ENCODE measurements around the gene AKAP14. TPM values are rescaled to one million over a fixed set of nuclear protein-coding genes. Genes with fewer than 3 reads are reported as not detected.

Gene AKAP14
- total RNA-seq, result not detected in 2 replicates
- long read RNA-seq, result 0 reads

DNA sequence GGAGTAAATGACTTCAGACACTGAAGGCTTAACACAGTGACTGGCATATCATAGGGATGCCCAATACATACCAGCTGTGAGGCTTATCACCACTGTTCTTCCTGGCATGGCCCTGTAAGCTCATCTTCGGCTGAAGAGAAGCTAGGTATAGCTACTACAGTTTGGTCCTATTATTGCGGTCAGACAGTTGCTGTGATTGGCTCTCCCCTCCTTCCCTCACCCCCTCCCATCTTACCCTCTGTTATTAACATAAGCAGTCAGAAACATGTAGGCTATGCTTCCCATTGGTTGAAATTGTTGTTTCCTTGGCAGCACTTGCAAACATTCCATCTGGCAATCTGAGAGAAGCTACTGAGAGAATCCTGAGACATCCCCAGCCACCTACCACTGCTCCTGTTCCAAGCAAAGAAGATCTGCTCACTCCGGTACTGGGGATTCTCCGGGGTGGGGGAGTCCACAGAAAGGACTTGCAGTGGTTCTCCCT lies at the start of gene AKAP14:
AKAP14 (plus strand) TSS at position 51 of the 484 bp plus-strand sequence. CDS start 7,331 bp downstream, outside the sequence.
- no peak within 1 kb of the TSS for H3K27ac Mint-ChIP-seq (ENCODE audit: unreplicated experiment)
- no peaks in the 10 kb centered on the region for H3K9me3 Mint-ChIP-seq (ENCODE audit: unreplicated experiment)
- DNase-seq (ENCODE audit: extremely low spot score, unreplicated experiment), result no peak
- TF ChIP-seq CTCF (IDR thresholded peaks at IDR 0.05), result no peak
- no peak within 1 kb of the TSS for H3K4me3 Mint-ChIP-seq (ENCODE audit: unreplicated experiment)
- no peaks in the 10 kb centered on the region for H3K4me1 Mint-ChIP-seq (ENCODE audit: unreplicated experiment)
- H3K36me3 Mint-ChIP-seq (ENCODE audit: unreplicated experiment), result no peaks in the 10 kb centered on the region
- no peaks in the 10 kb centered on the region for H3K27me3 Mint-ChIP-seq (ENCODE audit: unreplicated experiment)

GRCh38 chrX:119852382-119853353 lies 43.0 kb upstream of the AKAP14 start, which contains the start of gene UPF3B:
Gene UPF3B (minus strand): TSS chrX:119852963. CDS start chrX:119852928, 35 bp downstream.
- Mint-ChIP-seq H3K4me1 (ENCODE audit: unreplicated experiment) (peaks cover 12% of the 10 kb centered on the region), H3K9me3 (ENCODE audit: unreplicated experiment) (peaks cover 10% of the 10 kb centered on the region), H3K27me3 (ENCODE audit: unreplicated experiment) (no peaks in the 10 kb centered on the region), H3K27ac (ENCODE audit: unreplicated experiment) (peak within 1 kb of the TSS; percentile 99), H3K36me3 (ENCODE audit: unreplicated experiment) (peaks cover 4% of the 10 kb centered on the region), H3K4me3 (ENCODE audit: unreplicated experiment) (peak within 1 kb of the TSS; percentile 98)
- DNase-seq (ENCODE audit: extremely low spot score, unreplicated experiment), result peak; percentile 98
- TF ChIP-seq CTCF (IDR thresholded peaks at IDR 0.05), result no peak

DNA sequence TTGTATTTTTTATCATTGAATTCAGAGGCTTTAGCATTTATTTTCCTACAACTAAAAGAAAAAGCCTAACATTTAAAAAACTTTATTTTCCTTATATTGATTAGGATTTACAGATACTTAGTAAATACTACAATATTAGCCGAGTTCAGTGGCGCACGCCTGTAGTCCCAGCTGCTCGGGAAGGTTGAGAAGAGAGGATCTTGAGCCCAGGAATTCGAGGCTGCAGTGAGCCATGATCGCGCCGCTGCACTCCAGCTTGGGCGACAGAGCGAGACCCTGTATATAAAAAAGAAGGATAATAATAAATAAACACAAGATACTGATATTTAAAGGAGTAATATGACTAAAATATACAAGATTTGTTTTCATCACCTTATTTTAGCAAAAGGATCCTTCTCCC lies 42.2 kb upstream of the AKAP14 start:
- peaks cover 9% of the 10 kb centered on the region for H3K9me3 Mint-ChIP-seq (ENCODE audit: unreplicated experiment)
- no peak for TF ChIP-seq CTCF (IDR thresholded peaks at IDR 0.05)
- no peaks in the 10 kb centered on the region for H3K27me3 Mint-ChIP-seq (ENCODE audit: unreplicated experiment)
- peaks cover 4% of the 10 kb centered on the region for H3K36me3 Mint-ChIP-seq (ENCODE audit: unreplicated experiment)
- H3K4me3 Mint-ChIP-seq (ENCODE audit: unreplicated experiment), result peak overlapping the region; percentile 98
- peaks cover 12% of the 10 kb centered on the region for H3K4me1 Mint-ChIP-seq (ENCODE audit: unreplicated experiment)
- H3K27ac Mint-ChIP-seq (ENCODE audit: unreplicated experiment), result peak overlapping the region; percentile 99
- DNase-seq (ENCODE audit: extremely low spot score, unreplicated experiment), result no peak

DNA sequence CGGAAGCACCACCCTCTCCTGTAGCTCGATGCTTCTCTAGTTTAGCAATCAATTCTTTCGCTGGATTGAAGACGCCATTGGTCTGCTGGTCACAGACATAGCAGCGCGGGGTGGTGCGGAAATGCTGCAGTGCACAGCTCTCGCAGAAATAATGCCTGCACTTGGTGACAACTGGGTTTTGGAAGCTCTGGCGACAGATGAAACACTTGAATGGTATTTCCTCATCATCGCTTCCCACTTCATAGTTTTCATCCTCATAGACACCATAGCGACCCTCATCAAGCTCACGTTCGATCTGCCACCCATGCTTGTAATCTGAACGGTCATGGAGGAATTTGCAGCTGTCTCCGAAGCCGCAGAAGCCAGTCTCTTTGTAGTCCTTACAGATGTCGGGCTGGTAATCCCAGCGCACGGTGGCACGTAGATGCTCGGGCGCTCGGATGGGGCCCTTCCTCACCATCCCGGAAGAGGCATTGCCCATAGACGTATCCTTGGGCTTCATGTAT lies 25.0 kb upstream of the AKAP14 start:
- peak overlapping the region; percentile 96 for H3K27ac Mint-ChIP-seq (ENCODE audit: unreplicated experiment)
- no peaks in the 10 kb centered on the region for H3K27me3 Mint-ChIP-seq (ENCODE audit: unreplicated experiment)
- no peak for DNase-seq (ENCODE audit: extremely low spot score, unreplicated experiment)
- peaks cover 18% of the 10 kb centered on the region for H3K4me1 Mint-ChIP-seq (ENCODE audit: unreplicated experiment)
- H3K9me3 Mint-ChIP-seq (ENCODE audit: unreplicated experiment), result no peaks in the 10 kb centered on the region
- no peak for TF ChIP-seq CTCF (IDR thresholded peaks at IDR 0.05)
- H3K36me3 Mint-ChIP-seq (ENCODE audit: unreplicated experiment), result peaks cover 6% of the 10 kb centered on the region
- H3K4me3 Mint-ChIP-seq (ENCODE audit: unreplicated experiment), result peak overlapping the region; percentile 97

- Mint-ChIP-seq H3K27me3 (ENCODE audit: unreplicated experiment) (no peaks in the 10 kb centered on the region), H3K27ac (ENCODE audit: unreplicated experiment) (peak overlapping the region; percentile 96), H3K36me3 (ENCODE audit: unreplicated experiment) (peaks cover 6% of the 10 kb centered on the region), H3K4me1 (ENCODE audit: unreplicated experiment) (peaks cover 18% of the 10 kb centered on the region), H3K4me3 (ENCODE audit: unreplicated experiment) (peak overlapping the region; percentile 97), H3K9me3 (ENCODE audit: unreplicated experiment) (no peaks in the 10 kb centered on the region)
- DNase-seq (ENCODE audit: extremely low spot score, unreplicated experiment), result no peak
- TF ChIP-seq CTCF (IDR thresholded peaks at IDR 0.05), result no peak
Observed at GRCh38 chrX:119871245-119871598, 24.5 kb upstream of the AKAP14 start.

Data from osteocyte (in vitro differentiated cells).